Panc1 (cell line): ENCODE data around the gene ACACB.

Experiments
- POLR2AphosphoS5 ChIP-seq: IDR thresholded peaks from 2 replicates; pipeline ENCODE4 v1.6.1; 2012; ENCODE audit warnings: mild to moderate bottlenecking, low read depth, low read length, moderate library complexity
- SIN3A ChIP-seq: IDR thresholded peaks from 2 replicates; pipeline ENCODE4 v1.6.1; 2012; ENCODE audit warnings: low read depth, mild to moderate bottlenecking, low read length, moderate library complexity, borderline replicate concordance; ENCODE audit not compliant: insufficient read depth
- TCF7L2 ChIP-seq: IDR thresholded peaks from 2 replicates; pipeline ENCODE4 v1.6.1; 2011; ENCODE audit warnings: mild to moderate bottlenecking, low read depth, low read length, inconsistent platforms
- TF ChIP-seq, protein P1 (sequence below): fragments of 450-650 bp; IDR thresholded peaks from 2 replicates; pipeline ENCODE4 v1.5.1; 2017; ENCODE audit warnings: mild to moderate bottlenecking
- TF ChIP-seq, protein P2 (sequence below), 2 experiments: IDR thresholded peaks; 2 replicates each; pipeline ENCODE4 v1.6.1; 2011 to 2012; ENCODE audit warnings: low read depth in 2 of 2, control low read depth in 1 of 2, low read length in 1 of 2, mild to moderate bottlenecking in 1 of 2, moderate library complexity in 1 of 2; ENCODE audit not compliant: insufficient read depth in 1 of 2

DNA sequence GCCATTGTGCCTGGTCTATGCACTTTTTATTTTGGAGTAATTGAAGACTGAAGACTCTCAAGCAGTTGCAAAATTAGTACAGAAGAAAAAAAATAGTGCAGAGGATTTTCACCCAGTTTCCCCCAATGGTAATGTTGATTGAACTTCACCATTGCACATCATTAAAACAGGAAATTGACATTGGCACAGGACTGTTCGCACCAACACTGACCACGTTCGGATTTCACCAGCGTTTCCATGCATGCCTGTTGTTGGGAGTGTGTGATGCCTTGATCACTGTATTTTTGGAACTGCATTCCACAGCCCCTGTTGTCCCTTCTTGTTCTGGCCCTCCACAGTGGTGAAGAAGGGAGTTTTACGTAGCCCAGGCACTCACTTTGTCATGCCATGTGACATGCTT is 125.5 kb downstream of the ACACB start:
- no peak for TF ChIP-seq POLR2AphosphoS5
- TF ChIP-seq, protein P1, sequence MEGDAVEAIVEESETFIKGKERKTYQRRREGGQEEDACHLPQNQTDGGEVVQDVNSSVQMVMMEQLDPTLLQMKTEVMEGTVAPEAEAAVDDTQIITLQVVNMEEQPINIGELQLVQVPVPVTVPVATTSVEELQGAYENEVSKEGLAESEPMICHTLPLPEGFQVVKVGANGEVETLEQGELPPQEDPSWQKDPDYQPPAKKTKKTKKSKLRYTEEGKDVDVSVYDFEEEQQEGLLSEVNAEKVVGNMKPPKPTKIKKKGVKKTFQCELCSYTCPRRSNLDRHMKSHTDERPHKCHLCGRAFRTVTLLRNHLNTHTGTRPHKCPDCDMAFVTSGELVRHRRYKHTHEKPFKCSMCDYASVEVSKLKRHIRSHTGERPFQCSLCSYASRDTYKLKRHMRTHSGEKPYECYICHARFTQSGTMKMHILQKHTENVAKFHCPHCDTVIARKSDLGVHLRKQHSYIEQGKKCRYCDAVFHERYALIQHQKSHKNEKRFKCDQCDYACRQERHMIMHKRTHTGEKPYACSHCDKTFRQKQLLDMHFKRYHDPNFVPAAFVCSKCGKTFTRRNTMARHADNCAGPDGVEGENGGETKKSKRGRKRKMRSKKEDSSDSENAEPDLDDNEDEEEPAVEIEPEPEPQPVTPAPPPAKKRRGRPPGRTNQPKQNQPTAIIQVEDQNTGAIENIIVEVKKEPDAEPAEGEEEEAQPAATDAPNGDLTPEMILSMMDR = no peak
- TF ChIP-seq, protein P2, sequence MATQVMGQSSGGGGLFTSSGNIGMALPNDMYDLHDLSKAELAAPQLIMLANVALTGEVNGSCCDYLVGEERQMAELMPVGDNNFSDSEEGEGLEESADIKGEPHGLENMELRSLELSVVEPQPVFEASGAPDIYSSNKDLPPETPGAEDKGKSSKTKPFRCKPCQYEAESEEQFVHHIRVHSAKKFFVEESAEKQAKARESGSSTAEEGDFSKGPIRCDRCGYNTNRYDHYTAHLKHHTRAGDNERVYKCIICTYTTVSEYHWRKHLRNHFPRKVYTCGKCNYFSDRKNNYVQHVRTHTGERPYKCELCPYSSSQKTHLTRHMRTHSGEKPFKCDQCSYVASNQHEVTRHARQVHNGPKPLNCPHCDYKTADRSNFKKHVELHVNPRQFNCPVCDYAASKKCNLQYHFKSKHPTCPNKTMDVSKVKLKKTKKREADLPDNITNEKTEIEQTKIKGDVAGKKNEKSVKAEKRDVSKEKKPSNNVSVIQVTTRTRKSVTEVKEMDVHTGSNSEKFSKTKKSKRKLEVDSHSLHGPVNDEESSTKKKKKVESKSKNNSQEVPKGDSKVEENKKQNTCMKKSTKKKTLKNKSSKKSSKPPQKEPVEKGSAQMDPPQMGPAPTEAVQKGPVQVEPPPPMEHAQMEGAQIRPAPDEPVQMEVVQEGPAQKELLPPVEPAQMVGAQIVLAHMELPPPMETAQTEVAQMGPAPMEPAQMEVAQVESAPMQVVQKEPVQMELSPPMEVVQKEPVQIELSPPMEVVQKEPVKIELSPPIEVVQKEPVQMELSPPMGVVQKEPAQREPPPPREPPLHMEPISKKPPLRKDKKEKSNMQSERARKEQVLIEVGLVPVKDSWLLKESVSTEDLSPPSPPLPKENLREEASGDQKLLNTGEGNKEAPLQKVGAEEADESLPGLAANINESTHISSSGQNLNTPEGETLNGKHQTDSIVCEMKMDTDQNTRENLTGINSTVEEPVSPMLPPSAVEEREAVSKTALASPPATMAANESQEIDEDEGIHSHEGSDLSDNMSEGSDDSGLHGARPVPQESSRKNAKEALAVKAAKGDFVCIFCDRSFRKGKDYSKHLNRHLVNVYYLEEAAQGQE (IDR thresholded peaks at IDR 0.05; ENCODE audit: insufficient read depth in 1 of 2, low read depth in 2 of 2, low read length in 1 of 2) = no peak
- TF ChIP-seq TCF7L2 = no peak
- no peak for TF ChIP-seq SIN3A
